Fibroblast of mammary gland (primary cell): ENCODE measurements around the gene PHF1.
"Not testable (repeated sequence)": the region's sequence is repeated elsewhere in the genome, so short reads cannot be mapped to it uniquely, and the experiment has no call there.

ENCODE experiments used
- DNase-seq: peaks from one replicate; pipeline ENCODE4 v3.0.0-alpha.2; 2010; ENCODE audit warnings: low read depth
- H3K4me3 ChIP-seq: 2 replicates; pipeline ENCODE4 v1.5.1; 2011; ENCODE audit warnings: low read depth, mild to moderate bottlenecking, low read length, moderate library complexity; ENCODE audit not compliant: control insufficient read depth
- TF ChIP-seq, protein P1 (sequence below): conservative IDR thresholded peaks from 2 replicates; pipeline ENCODE4 v1.5.1; 2011; ENCODE audit warnings: low read depth, low read length, inconsistent platforms; ENCODE audit not compliant: control insufficient read depth, insufficient read depth

PHF1 gene

DNA sequence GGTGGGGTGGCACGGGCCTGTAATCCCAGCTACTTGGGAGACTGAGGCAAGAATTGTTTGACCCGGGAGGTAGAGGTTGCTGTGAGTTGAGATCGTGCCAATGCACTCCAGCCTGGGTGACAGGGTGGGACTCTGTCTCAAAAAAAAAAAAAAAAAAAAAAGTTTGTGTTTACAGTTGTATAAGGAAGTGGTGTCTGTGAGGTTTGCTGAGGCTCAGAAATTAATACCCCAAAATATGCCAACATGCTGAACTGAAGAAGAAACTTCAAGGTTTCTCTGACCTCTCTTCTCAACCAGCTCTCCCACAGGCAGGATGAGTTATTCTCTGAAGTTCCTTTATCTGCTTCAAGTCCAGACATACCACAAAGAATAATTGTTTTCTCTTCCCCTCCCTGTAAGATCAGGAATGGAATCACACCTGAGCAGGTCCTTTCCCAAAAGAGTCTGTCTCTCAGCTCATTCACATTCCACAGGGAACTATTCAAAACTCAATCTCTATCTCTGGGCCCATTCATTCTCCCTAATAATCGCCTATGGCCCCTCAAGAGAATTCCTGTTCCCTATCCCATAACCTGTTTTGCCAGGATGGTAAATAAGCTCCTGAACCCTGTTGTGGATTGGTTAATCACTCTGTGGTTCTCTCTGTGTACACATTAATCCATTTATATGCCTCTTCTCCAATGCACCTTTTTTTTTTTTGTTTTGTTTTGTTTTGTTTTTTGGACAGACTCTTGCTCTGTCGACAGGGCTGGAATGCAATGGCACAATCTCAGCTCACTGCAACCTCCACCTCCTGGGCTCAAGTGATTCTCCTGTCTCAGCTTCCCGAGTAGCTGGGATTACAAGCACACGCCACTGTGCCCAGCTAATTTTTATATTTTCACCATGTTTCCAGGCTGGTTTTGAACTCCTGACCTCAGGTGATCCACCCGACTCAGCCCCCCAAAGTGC lies 36.6 kb upstream of the PHF1 start:
- TF ChIP-seq, protein P1, sequence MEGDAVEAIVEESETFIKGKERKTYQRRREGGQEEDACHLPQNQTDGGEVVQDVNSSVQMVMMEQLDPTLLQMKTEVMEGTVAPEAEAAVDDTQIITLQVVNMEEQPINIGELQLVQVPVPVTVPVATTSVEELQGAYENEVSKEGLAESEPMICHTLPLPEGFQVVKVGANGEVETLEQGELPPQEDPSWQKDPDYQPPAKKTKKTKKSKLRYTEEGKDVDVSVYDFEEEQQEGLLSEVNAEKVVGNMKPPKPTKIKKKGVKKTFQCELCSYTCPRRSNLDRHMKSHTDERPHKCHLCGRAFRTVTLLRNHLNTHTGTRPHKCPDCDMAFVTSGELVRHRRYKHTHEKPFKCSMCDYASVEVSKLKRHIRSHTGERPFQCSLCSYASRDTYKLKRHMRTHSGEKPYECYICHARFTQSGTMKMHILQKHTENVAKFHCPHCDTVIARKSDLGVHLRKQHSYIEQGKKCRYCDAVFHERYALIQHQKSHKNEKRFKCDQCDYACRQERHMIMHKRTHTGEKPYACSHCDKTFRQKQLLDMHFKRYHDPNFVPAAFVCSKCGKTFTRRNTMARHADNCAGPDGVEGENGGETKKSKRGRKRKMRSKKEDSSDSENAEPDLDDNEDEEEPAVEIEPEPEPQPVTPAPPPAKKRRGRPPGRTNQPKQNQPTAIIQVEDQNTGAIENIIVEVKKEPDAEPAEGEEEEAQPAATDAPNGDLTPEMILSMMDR, result no peak
- no peak for DNase-seq
- no peak overlapping the region for H3K4me3 ChIP-seq

DNA sequence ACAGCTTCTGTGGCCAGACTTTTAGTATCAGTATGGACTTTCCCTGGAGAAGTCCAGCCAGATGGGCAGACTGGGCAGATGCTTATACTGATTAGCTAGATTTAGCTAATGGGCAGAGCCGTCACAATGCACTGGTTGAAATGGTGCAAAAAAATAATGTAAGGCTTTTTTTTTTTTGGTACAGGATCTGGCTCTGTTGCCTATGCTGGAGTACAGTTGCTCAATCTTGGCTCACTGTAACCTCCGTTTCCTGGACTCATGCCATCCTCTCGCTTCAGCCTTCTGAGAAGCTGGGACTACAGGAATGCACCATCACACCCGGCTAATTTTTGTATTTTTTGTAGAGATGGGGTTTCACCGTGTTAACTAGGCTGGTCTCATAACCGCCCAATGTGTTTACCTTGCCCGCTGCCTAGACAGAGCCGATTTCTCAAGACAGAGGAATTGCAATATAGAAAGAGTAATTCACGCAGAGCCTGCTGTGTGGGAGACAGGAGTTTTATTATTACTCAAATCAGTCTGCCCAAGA lies 35.6 kb upstream of the PHF1 start:
- TF ChIP-seq, protein P1, result no peak
- peak; percentile 93 for DNase-seq
- H3K4me3 ChIP-seq, result peak overlapping the region; percentile 3

DNA sequence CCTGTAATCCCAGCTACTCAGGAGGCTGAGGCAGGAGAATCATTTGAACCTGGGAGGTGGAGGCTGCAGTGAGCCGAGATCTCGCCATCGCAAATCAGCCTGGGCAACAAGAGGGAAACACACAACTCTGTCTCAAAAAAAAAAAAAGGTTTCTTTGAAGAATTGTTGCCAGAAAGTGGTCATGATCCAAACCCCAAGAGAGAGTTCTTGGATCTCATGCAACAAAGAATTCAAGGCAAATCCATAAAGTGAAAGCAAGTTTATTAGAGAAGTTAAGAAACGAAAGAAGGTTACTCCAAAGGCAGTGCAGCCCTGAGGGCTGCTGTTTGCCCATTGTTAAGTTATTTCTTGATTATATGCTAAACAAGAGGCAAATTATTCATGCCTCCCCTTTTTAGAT lies 33.6 kb upstream of the PHF1 start:
- H3K4me3 ChIP-seq, result no peak overlapping the region
- peak; percentile 67 for DNase-seq
- TF ChIP-seq, protein P1, result no peak

DNA sequence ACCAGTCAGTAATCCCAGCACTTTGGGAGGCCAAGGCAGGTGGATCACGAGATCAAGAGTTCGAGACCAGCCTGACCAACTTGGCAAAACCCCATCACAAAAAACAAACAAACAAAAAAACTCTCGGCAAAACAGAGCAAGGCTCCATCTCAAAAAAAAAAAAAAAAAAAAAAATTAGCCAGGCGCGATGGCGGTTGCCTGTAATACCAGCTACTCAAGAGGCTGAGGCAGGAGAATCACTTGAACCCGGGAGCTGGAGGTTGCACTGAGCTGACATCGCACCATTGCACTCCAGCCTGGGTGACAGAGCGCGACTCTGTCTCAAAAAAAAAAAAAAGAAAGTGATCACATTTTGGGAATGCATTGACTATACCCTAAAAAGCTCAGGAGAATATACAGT lies 31.6 kb upstream of the PHF1 start:
- DNase-seq, H3K4me3 ChIP-seq: not testable (repeated sequence)

DNA sequence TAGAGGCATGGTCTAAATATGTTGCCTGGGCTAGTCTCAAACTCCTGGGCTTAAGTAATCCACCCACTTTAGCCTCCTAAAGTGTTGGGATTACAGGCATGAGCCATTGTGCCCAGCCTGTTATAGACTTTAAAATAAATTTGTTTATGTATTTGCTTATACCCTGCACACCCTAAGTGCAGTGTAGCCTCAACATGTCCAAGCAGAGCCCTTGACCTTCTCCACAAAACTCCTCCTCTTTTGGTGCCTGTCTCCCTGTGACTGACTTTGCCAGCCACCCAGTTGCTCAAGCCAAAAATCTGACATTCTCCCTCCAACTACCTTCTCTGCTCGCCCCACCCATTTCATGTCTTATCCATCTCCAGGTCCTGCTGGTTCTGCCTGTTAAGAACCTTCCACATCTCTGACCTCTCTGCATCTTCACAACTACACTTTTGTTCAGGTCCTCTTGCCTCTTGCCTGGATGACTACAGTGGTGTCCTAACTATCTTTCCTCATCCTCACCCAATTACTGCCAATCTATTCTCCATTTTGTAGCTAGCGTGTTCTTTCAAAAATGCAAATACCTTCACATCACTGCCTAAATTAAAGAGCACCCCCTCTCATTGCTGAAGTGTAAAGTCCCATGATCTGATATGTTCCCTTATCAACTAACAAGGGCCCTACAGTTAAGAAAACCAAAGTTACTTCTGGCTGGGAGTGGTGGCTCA lies 30.4 kb upstream of the PHF1 start:
- DNase-seq, result no peak
- H3K4me3 ChIP-seq, result no peak overlapping the region

DNA sequence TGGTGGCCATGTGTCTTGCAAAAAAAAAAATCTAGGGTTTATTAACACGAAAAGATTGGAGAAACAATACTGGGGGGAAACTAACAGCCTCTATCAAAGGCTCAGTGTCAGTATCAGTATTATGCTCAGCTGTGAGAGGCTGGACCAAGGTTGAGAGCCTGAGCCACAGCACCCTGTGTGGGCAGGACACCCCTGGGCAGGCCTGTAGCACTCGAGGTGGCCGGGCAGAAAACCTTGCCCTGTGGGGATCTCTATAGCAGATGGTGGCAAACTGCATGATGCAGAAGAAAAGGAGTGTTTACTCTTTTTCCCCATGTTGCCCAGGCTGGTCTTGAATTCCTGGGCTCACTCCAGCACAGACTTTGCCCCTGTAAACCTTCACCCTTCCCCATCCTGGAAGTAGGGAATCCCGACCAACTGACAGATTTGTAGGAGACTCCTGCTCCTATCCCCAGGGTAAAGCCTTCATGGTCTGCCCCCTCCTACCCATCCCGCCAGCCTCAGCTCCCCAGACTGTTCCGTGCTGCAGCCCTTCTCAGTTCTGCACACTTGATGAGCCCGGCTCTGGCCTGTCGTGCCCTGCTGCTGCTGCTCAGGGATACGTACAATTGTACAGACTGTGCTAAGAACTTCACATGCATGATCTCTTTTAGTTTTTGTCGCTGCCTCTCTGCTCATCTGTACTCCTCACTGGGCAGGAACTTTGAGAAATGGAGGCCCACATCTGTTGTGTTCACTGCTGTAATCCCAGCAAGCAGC lies 27.2 kb upstream of the PHF1 start:
- TF ChIP-seq, protein P1, result no peak
- no peak for DNase-seq
- no peak overlapping the region for H3K4me3 ChIP-seq

More for the DNA sequence above, 30.4 kb upstream of the PHF1 start:
- TF ChIP-seq, protein P1, result no peak

DNA sequence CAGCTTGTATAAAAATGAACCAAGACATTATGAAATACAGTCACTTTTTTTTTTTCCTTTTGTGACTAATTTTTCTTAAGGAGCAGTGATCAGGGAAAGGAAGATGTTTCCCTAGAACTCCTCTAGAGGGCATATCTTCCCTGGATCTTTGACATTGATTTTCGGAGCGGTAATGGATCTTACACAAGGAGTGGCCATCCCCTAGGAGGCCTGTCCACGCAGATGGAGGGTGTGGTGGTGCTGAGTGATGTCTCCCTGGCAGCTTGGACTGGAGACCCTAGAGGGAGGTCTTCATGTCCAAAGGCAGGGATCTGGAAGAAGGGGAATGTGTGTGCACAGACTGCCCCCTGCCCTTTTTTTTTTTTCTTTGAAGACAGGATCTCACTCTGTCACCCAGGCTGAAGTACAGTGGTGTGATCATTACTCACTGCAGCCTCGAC lies 26.2 kb upstream of the PHF1 start:
- peak; percentile 91 for DNase-seq
- no peak overlapping the region for H3K4me3 ChIP-seq
- TF ChIP-seq, protein P1, result peak; percentile 73
